SK-N-SH treated with all-trans-retinoic acid at 6 μM for 48 hours (cell line): ENCODE data around the gene ALG9.

Experiments used
- ATAC-seq: fragments of 200-7000 bp; cut with Tn5 transposase; 3 replicates; pipeline ENCODE4 v1.9.1; 2020; ENCODE audit warnings: mild to moderate bottlenecking, moderate library complexity
- ARNTL ChIP-seq: fragments of 450-650 bp; formaldehyde crosslinking; IDR thresholded peaks from 2 replicates; pipeline ENCODE4 v1.5.0; 2020; ENCODE audit warnings: low read depth, mild to moderate bottlenecking, moderate library complexity, borderline replicate concordance
- CREB5 ChIP-seq: fragments of 250-450 bp; sonication (Bioruptor Pico); IDR thresholded peaks from 2 replicates; pipeline ENCODE4 v1.5.1; 2020; ENCODE audit warnings: low read depth, mild to moderate bottlenecking, moderate library complexity
- CSDC2 ChIP-seq: fragments of 250-450 bp; sonication (Bioruptor Pico); IDR thresholded peaks from 2 replicates; pipeline ENCODE4 v1.5.0; 2020; ENCODE audit warnings: mild to moderate bottlenecking, moderate library complexity
- CSRNP3 ChIP-seq: fragments of 250-450 bp; sonication (Bioruptor Pico); IDR thresholded peaks from 2 replicates; pipeline ENCODE4 v1.5.1; 2021; ENCODE audit warnings: mild to moderate bottlenecking, moderate library complexity
- ISL1 ChIP-seq: fragments of 250-450 bp; sonication (Bioruptor Pico); IDR thresholded peaks from 2 replicates; pipeline ENCODE4 v2.1.2; 2022; ENCODE audit warnings: mild to moderate bottlenecking, moderate library complexity
- OSR1 ChIP-seq: fragments of 250-450 bp; sonication (Bioruptor Pico); IDR thresholded peaks from 2 replicates; pipeline ENCODE4 v1.8.0; 2022; ENCODE audit warnings: moderate library complexity, mild to moderate bottlenecking, inconsistent platforms
- PATZ1 ChIP-seq: fragments of 250-450 bp; sonication (Bioruptor Pico); IDR thresholded peaks from 2 replicates; pipeline ENCODE4 v1.8.0; 2020; ENCODE audit warnings: mild to moderate bottlenecking, moderate library complexity, borderline replicate concordance
- POU6F1 ChIP-seq: fragments of 250-450 bp; sonication (Bioruptor Pico); IDR thresholded peaks from 2 replicates; pipeline ENCODE4 v1.8.0; 2021; ENCODE audit warnings: low read depth, mild to moderate bottlenecking, moderate library complexity, borderline replicate concordance
- RARB ChIP-seq: fragments of 250-450 bp; sonication (Bioruptor Pico); IDR thresholded peaks from 2 replicates; pipeline ENCODE4 v1.8.0; 2021; ENCODE audit warnings: mild to moderate bottlenecking, moderate library complexity
- SNAI2 ChIP-seq: fragments of 250-450 bp; sonication (Bioruptor Pico); IDR thresholded peaks from 2 replicates; pipeline ENCODE4 v1.5.0; 2020; ENCODE audit warnings: mild to moderate bottlenecking, moderate library complexity
- TCF4 ChIP-seq: fragments of 250-450 bp; sonication (Bioruptor Pico); IDR thresholded peaks from 2 replicates; pipeline ENCODE4 v1.8.0; 2021; ENCODE audit warnings: mild to moderate bottlenecking, moderate library complexity, borderline replicate concordance
- TOX ChIP-seq: fragments of 250-450 bp; sonication (Bioruptor Pico); IDR thresholded peaks from 2 replicates; pipeline ENCODE4 v1.8.0; 2021; ENCODE audit warnings: mild to moderate bottlenecking, moderate library complexity, borderline replicate concordance
- ZFP3 ChIP-seq: fragments of 250-450 bp; sonication (Bioruptor Pico); IDR thresholded peaks from 2 replicates; pipeline ENCODE4 v1.5.0; 2020; ENCODE audit warnings: mild to moderate bottlenecking, moderate library complexity
- ZFP30 ChIP-seq: fragments of 450-650 bp; formaldehyde crosslinking; IDR thresholded peaks from 2 replicates; pipeline ENCODE4 v1.5.0; 2022; ENCODE audit warnings: mild to moderate bottlenecking, moderate library complexity
- ZNF565 ChIP-seq: fragments of 450-650 bp; formaldehyde crosslinking; conservative IDR thresholded peaks from 2 replicates; pipeline ENCODE4 v1.5.0; 2020; ENCODE audit warnings: low read depth, mild to moderate bottlenecking, moderate library complexity
- ZNF8 ChIP-seq: fragments of 450-650 bp; formaldehyde crosslinking; IDR thresholded peaks from 2 replicates; pipeline ENCODE4 v1.5.0; 2020; ENCODE audit warnings: mild to moderate bottlenecking, moderate library complexity

ALG9 gene

GRCh38 chr11:111913031-111913861 lies 41.9 kb upstream of the ALG9 start:
- no peak for ATAC-seq
- TF ChIP-seq ARNTL (CRISPR knock-in tag) (no peak), POU6F1 (CRISPR knock-in tag) (no peak), TCF4 (CRISPR knock-in tag) (no peak), CSRNP3 (CRISPR knock-in tag) (no peak)

GRCh38 chr11:111912535-111912934 lies 41.2 kb upstream of the ALG9 start, which contains the start of gene HSPB2:
Gene HSPB2 (plus strand): TSS chr11:111912734. CDS start chr11:111912830, 96 bp downstream.
- no peak for ATAC-seq
- no peak for TF ChIP-seq ZNF8 (CRISPR knock-in tag)
- no peak for TF ChIP-seq TOX
- no peak for TF ChIP-seq ZNF565
- no peak for TF ChIP-seq ARNTL (CRISPR knock-in tag)

GRCh38 chr11:111911563-111912401 lies 40.4 kb upstream of the ALG9 start, which contains the start of gene CRYAB:
Gene CRYAB (minus strand): TSS chr11:111911770. CDS start chr11:111911724, 46 bp downstream.
- TF ChIP-seq OSR1 (CRISPR knock-in tag) (no peak), ISL1 (0 out of 2 replicates have a peak, but pooled peaks have one; percentile 11)
- peak; percentile 71 for ATAC-seq

GRCh38 chr11:111910676-111911562 lies 39.5 kb upstream of the ALG9 start:
- ATAC-seq, result no peak
- TF ChIP-seq ZNF565 (no peak), PATZ1 (no peak), CREB5 (no peak), CSDC2 (CRISPR knock-in tag) (no peak), POU6F1 (CRISPR knock-in tag) (no peak), RARB (CRISPR knock-in tag) (no peak), ZFP3 (CRISPR knock-in tag) (no peak), OSR1 (CRISPR knock-in tag) (no peak), ZNF8 (CRISPR knock-in tag) (no peak), SNAI2 (no peak), ZFP30 (no peak), ISL1 (no peak)
